ENCODE measurements around the gene XRCC4.

DNA sequence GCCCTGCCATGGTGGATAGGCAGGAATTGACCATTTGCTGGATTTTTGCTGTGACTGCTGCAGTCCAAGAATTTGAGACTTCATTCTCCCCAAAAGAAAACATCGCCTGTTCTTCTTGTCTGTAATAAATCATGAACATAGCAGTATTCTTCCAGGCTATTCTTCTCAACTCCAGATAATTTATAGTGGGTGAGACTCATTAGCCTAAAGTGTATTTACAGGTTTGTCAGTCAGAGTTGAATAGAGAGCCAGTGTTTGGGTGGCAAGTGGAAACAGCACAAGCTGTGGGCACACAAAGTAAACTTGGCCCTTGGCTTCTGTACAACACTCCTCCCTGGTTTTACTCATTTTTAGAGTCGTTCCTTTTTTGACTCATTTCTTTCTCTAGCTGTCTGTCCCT is 266.0 kb downstream of the XRCC4 start:
- no peak for TF ChIP-seq TAF1 (CRISPR knock-in tag; IDR thresholded peaks at IDR 0.05)
- TF ChIP-seq HDAC6 (IDR thresholded peaks at IDR 0.05; ENCODE audit: low read depth, low read length): no peak
- TF ChIP-seq ZNF496 (CRISPR knock-in tag; IDR thresholded peaks at IDR 0.05; ENCODE audit: insufficient replicate concordance): no peak
- TF ChIP-seq EZH2 (conservative IDR thresholded peaks at IDR 0.05; ENCODE audit: low read depth, low read length): no peak
- no peak for TF ChIP-seq ZNF558 (CRISPR knock-in tag; IDR thresholded peaks at IDR 0.05; ENCODE audit: borderline replicate concordance)
